ENCODE results near the gene CORIN.
"Not testable (repeated sequence)": the region's sequence is repeated elsewhere in the genome, so short reads cannot be mapped to it uniquely, and the experiment has no call there.

CORIN gene

GRCh38 chr4:47830265-47831025 lies 7.4 kb downstream of the CORIN start:
- DNase-seq = no peak

DNA sequence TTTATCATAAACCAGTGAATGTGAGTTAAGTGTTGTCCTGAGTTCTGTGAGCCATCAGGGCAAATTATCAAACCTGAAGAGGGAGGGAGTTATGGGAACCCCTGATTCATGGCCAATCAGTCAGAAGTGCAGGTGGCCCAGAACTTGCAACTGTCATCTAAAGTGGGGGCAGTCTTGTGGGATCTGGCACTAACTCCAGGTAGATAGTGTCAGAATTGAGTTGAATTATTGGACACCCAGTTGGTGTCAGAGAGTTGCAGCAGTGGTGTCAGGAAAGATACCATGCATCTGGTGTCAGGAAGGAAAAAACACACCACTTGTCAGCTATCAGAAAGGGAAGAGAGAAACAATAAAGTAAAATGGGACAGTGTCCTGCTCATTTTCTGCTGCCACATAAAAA lies 8.4 kb downstream of the CORIN start:
- DNase-seq = no peak

GRCh38 chr4:47827343-47828047 lies 10.4 kb downstream of the CORIN start:
- no peak for DNase-seq

DNA sequence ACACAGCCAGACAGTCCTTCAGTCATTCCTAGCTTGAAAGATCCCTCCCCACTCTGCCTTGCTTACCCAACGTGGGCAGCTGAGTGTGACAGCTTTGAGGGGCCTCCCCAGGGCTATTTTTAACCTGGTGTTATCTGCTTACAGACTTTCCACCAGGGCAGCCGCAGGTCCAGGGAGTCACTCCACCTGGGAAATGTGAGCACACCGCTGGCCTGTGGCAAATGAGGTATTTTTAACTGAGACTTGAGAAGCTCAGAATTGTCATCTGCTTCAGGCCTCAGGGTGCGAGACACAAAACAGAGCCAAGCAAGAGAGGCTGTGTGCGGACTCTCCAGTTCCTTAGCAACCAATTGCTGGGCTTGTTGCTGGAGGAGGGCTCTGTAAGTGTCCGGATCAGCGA lies 13.0 kb downstream of the CORIN start:
- no peak for DNase-seq

DNA sequence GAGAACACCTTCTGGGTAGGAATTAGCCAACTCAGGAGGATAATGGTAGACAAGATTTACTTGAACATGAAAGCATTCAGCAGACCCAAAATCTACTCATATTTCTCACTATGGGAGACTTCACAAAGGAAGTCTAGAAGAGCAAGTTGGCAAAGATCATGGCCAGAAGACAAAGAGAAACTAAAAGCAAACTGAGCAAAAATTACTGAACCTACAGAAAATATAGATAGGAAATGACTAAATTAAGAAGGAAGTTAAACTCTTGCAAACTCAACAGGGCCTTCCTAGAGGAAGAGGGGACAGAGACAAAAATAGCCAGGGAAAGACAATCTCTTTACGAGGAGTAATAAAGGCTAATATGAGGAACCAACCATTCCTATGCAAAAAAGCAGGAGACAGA lies 18.7 kb downstream of the CORIN start:
- DNase-seq = peak; percentile 65

DNA sequence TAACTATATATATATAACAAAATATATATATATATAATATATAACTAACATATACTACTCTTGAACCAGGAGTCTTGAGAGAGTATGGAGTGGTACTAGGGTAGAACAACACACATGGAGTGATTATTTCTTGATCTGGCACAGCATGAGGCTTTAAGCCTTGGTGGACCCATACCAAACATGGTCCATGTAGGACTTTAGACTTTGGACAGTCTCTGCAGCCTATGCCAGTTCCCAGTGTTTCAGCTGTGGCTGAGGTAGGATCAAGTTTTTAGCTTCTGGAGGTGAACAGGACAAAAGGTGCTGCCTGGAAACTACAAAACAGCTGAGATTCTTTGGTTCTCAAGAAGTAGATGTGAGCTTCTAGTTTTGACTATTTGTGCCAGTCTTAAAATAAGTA lies 20.6 kb downstream of the CORIN start:
- no peak for DNase-seq

- peak; percentile 3 for DNase-seq
Measured at GRCh38 chr4:47816748-47817147, 21.1 kb downstream of the CORIN start.

DNA sequence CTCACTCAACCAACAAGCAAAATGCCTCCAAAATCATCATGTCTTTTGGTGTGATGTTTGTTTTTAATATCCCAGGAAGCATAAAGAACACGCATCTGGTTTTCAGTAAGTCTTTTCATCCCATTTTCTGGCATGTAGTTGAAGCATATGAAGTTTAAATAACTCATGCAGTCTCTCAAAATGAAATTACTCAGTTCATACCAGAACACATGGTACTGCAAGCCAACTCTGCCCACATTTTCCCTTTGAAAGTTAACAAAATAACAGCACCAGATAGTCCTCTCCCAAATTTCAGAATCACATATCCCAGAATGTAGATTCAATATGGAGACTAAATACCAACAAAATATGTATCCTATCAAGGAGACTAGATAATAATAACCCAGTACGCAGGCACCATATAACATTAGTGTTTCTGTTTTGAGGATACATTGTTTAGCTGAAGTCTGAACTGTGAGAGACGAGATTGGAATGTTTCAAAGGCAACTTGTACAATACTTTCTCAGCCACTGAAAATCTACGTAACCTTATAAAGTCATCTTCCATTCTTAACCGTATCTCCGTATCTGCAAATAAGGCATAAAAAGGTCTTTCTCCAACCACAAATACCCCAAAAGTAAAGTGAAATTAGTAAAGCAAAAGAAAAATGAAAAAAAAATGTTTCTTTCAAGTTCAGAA lies 23.1 kb downstream of the CORIN start:
- DNase-seq = no peak

- no peak for DNase-seq
Measured at GRCh38 chr4:47809654-47810203, 28.1 kb downstream of the CORIN start.

DNA sequence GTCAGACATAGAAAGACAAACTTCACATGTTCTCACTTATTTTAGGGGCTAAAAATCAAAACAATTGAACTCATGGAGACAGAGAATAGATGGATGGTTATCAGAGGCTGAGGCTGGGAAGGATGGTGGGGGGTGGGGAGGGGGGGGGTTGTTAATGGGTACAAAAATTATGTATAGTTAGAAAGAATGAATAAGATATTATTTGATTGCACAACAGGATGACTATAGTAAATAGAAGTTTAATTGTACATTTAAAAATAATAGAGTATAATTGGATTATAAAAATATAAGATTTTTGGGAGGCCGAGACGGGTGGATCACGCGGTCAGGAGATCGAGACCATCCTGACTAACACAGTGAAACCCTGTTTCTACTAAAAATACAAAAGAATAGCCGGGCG lies 33.3 kb downstream of the CORIN start:
- DNase-seq = no peak

DNA sequence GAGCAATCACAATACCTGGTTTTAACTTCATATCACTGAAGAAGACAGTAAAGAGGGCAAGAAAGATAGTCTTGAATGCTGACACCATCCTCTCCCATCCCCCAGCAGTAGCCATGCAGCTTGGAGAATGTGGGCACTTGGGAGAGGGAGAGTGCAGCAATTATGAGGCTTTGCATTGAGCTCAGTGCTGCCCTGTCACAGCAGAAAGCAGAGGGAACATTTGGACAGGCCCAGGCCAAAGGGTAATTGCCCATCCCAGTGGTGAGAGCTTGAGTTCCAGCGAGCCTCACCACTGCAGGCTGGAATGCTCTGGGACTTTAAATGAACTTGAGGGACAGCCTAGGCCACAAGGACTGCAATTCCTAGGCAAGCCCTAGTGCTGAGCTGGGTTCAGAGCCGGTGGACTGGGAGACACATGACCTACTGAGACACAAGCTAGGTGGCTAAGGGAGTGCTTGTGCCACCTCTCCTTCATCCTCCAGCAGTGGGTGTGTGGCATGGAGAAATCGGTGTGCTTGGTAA lies 36.3 kb downstream of the CORIN start:
- DNase-seq = no peak

GRCh38 chr4:47798165-47798564 lies 39.7 kb downstream of the CORIN start:
- DNase-seq = no peak

GRCh38 chr4:47791965-47792364 lies 45.9 kb downstream of the CORIN start:
- peak; percentile 0 for DNase-seq

DNA sequence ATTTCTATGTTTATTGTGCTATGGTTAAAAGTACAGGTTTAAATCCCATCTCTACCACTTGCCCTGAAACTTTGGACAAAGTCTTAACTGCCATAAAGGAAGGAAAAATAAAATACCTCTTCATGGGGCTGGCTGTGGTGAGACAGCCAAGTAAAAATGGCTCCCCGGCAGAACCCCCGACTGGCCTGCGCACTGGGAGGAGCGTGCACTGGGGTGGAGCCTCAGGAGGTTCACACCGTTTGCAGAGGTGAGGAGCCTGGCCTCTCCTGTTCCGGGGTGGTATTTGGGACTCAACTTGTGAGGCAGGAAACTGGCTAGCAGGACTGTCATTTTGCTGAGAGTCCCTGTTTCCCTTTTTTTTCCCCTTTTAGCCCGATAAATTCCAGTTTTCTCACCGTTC lies 47.8 kb downstream of the CORIN start:
- no peak for DNase-seq

- DNase-seq = no peak
Measured at GRCh38 chr4:47788126-47788525, 49.7 kb downstream of the CORIN start.

DNA sequence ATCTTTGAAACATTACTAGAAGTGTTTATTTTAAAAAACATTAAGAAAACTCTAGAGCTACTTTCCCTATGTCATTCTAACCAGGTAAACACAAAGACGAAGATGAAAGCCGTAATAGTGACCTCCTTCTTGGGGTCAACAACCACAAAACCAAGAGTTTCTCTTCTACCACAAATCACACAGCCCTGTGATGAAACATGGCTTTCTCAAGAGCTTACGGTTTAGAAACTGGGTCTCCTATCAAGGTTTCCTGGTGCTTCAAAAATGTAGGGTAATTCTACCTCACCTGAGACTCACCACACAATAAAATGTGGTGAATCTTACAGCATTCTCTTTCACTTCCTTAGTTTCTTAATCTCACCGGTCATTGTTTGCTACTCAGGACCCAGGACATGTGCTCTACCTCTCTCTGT lies 50.9 kb downstream of the CORIN start:
- DNase-seq = no peak

- no peak for DNase-seq
Measured at GRCh38 chr4:47785153-47785552, 52.7 kb downstream of the CORIN start.

- DNase-seq = peak; percentile 29
Measured at GRCh38 chr4:47784222-47784621, 53.6 kb downstream of the CORIN start.

- DNase-seq = no peak
Measured at GRCh38 chr4:47776353-47776752, 61.5 kb downstream of the CORIN start.

- DNase-seq = no peak
Measured at GRCh38 chr4:47774079-47774478, 63.8 kb downstream of the CORIN start.

GRCh38 chr4:47771020-47771419 lies 66.8 kb downstream of the CORIN start:
- DNase-seq = no peak

DNA sequence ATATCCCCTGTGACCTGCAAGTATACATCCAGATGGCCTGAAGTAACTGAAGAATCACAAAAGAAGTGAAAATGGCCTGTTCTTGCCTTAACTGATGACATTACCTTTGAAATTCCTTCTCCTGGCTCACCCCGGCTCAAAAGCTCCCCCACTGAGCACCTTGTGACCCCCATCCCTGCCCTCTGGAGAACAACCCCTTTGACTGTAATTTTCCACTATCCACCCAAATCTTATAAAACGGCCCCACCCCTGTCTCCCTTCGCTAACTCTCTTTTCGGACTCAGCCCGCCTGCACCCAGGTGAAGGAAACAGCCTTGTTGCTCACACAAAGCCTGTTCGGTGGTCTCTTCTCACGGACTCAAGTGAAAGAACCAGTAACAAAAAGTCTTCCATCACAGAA lies 69.9 kb downstream of the CORIN start:
- DNase-seq = not testable (repeated sequence)

DNA sequence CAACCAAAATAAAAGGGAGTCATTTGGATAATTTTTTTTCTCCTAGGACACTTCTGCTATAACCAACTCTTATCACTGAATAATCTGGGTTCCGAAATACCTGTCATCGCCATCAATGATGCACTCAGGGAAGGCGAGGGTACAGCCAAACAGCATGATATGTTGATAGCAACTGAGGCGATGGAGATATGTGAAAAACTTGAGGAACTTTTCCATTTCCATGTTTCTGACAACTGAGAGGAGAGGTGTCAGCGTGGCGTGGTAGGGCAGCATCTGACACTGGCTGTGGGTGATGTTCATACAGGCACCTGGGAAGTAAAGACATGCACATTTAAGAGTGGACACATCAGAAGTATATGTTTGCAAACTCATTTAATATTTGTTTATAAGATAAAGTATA lies 74.6 kb downstream of the CORIN start:
- no peak for DNase-seq

All from inflammatory macrophage treated with lipopolysaccharide for 4 hours (primary cell).